Muscle of arm (tissue), 12 donors: ENCODE measurements around the gene ARL8B. TPM values are rescaled to one million over a fixed set of nuclear protein-coding genes. Genes with fewer than 3 reads are reported as not detected.

Experiments used
- polyA plus RNA-seq, 12 donors: library from polyadenylated mRNA; unstranded; fragments of 120-200 nt; gene quantifications; one replicate each; pipeline ENCODE4 v1.2.1, GENCODE V29; 2013; ENCODE audit not compliant: insufficient read length in 12 of 12

The ARL8B gene
- polyA plus RNA-seq, 12 donors: 44.2 to 67.3 (median 50.6) TPM; not detected in 1

Other genes with a start within 250 kb of the ARL8B start
- gene BHLHE40, start 142.9 kb upstream of the ARL8B start, polyA plus RNA-seq: 10 to 100 TPM in 11 of 12 donors, not detected in 1; 15.2 to 58.6 (median 28.6) TPM
- gene EDEM1, start 65.4 kb downstream of the ARL8B start, polyA plus RNA-seq: 100 to 1,000 TPM in 1 of 12 donors, 10 to 100 TPM in 10, 1 to 10 TPM in 1; 9.1 to 113 (median 12.1) TPM